Measurements from ENCODE around the gene IGFL3.

DNA sequence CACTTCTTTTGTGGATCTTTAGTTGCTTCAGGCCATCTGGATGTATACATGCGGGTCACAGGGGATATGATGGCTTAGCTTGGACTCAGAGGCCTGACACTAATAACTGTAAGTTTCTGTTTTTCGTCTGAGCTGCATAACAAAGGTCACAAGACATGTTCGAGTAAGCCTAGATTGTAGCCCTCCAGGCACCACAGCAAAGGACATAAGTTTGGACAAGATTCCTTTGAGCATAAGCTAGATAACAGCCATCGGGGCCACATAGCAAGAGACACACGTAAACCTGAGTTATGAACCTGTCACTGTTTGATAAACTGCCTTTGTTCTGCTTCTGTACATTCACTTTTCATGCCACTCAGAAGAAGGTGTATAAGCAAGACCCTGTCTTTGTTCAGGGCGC, 14.6 kb downstream of the IGFL3 start:
- TF ChIP-seq POLR2A (IDR thresholded peaks at IDR 0.05) = no peak
- TF ChIP-seq, protein P1, sequence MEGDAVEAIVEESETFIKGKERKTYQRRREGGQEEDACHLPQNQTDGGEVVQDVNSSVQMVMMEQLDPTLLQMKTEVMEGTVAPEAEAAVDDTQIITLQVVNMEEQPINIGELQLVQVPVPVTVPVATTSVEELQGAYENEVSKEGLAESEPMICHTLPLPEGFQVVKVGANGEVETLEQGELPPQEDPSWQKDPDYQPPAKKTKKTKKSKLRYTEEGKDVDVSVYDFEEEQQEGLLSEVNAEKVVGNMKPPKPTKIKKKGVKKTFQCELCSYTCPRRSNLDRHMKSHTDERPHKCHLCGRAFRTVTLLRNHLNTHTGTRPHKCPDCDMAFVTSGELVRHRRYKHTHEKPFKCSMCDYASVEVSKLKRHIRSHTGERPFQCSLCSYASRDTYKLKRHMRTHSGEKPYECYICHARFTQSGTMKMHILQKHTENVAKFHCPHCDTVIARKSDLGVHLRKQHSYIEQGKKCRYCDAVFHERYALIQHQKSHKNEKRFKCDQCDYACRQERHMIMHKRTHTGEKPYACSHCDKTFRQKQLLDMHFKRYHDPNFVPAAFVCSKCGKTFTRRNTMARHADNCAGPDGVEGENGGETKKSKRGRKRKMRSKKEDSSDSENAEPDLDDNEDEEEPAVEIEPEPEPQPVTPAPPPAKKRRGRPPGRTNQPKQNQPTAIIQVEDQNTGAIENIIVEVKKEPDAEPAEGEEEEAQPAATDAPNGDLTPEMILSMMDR (IDR thresholded peaks at IDR 0.05) = no peak
